H4 (cell line): ENCODE measurements around the gene ERP29. TPM values are rescaled to one million over a fixed set of nuclear protein-coding genes. Genes with fewer than 3 reads are reported as not detected.
"Not testable (repeated sequence)": the region's sequence is repeated elsewhere in the genome, so short reads cannot be mapped to it uniquely, and the experiment has no call there.

ENCODE experiments used
- DNase-seq: peaks from one replicate; pipeline ENCODE4 v3.0.0-alpha.2; 2015; ENCODE audit warnings: low spot score
- total RNA-seq: library from RNA; depleted of rRNA; stranded (reverse); fragments of >200 nt; shearing (Covaris generic); gene quantifications from 2 replicates; pipeline ENCODE4 v1.2.3, GENCODE V29; 2014

Gene ERP29
- total RNA-seq, 1 experiment from 2014 or later: 114 TPM

- DNase-seq: no peak
These were observed 11.7 kb upstream of the ERP29 start for GRCh38 chr12:112001576-112001975.

DNA sequence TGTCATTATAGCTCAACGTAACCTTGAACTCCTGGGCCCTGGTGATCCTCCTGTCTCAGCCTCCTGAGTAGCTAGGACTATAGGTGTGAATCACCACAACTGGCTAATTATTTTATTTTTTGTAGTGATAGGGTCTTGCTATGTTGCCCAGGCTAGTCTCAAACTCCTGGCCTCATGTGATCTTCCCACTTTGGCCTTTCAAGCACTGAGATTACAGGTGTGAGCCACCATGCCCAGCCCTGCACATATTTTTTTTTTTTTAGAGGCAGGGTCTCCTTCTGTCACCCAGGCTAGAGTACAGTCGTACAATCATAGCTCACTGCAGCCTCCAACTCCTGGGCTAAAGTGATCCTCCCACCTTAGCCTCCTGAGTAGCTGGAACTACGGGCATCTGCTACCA is 9.2 kb upstream of the ERP29 start:
- DNase-seq: no peak

DNA sequence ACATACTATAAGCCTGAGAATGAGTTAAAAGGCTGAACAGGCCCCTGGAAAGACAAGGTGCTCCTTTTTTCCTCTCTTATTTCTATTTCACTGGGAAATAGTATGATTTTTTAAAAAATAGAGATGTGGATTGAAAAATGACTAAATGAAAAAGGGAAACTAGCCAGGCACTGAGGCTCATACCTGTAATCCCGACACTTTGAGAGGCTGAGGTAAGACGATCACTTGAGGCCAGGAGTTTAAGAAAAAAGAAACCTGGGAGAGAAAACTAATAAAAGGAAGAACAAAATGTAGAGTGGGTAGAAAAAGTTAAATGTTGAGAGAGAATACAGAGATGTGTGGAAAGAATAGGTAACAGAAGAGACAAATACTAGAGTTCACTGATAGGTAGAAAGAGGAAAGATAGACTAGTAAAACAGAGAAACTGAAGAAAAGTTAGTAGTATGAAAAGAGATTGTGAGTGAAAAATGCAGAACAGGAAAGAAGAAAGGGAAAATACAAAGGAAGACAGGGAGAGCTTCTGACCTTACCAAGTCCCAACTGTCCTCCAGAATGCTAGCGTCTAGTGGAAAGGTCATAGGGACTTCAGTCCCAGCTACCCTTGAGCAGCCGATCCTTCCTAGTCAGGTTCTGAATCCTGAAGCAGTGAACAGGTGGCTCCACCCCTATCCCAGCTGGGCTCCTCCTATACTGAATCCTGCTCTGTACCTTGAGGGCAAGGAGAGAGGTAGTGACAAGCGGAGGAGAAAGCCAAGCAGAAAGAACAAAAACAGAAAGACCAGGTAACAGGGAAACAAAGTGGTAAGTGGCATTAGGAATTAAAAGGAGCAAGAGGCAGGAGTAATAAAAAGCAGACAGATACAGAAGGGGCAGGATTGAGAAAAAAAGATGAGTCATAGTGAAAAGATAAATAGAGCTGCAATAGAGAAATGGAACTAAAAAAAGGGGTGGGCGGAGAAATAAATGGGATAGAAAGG is 7.5 kb upstream of the ERP29 start:
- DNase-seq: no peak

GRCh38 chr12:112007945-112008344 is 5.3 kb upstream of the ERP29 start:
- no peak for DNase-seq

GRCh38 chr12:112008918-112009317 is 4.3 kb upstream of the ERP29 start:
- no peak for DNase-seq

DNA sequence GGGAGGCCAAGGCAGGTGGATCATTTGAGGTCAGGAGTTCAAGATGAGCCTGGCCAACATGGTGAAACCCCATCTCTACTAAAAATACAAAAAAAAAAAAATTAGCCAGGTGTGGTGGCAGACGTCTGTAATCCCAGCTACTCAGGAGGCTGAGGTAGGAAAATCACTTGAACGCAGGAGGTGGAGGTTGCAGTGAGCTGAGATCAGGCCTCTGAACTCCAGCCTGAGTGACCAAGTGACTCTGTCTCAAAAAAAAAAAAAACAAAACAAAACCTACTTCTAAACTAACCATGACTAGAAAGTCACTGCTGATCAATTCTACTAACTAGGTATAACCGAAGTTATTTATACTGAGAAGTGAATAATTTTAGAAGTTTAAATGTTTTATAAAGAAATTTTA is 3.6 kb upstream of the ERP29 start:
- not testable (repeated sequence) for DNase-seq

- no peak for DNase-seq
These were observed 2.5 kb upstream of the ERP29 start for GRCh38 chr12:112010415-112011344.

DNA sequence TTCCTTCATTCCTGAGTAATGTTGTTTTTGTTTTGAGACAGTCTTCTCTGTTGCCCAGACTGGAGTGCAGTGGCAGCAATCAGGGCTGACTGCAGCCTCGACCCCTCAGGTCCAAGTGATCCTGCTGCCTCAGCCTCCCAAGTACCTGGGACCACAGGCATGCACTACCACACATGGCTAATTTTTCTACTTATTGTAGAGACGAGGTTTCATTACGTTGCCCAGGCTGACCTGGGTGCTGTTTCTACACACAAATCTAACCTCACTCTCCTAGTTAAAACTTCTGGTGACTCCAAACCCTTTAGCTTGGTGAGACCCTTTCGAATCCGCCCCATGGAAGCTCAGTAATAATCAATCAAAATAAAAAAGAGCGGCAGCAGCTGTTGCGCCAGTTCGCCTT is 1.5 kb upstream of the ERP29 start:
- no peak for DNase-seq

- DNase-seq: peak; percentile 70
These were observed 576 bp downstream of the ERP29 start for GRCh38 chr12:112013601-112014402.

DNA sequence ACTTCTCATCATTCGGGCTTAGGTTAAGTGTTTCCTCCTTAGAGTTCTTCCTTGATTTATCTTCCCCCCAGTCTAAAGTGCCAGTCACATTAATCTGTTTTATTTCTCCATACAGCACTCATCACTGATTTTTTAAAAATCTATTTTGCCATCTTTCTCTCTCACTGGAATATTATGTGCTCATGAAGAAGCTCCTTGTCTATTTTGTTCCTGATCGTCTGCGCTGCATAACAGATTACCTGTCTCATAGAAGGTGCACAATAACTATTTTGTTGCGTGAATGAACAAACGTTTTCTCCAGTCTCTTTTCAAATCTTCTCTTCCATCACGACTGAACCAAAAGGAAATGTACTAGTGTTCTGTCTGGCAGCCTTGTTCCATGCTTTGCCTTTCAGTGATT is 2.7 kb downstream of the ERP29 start:
- DNase-seq: no peak

- no peak for DNase-seq
These were observed 3.8 kb downstream of the ERP29 start for GRCh38 chr12:112017041-112017440.

GRCh38 chr12:112018571-112019237 is 5.5 kb downstream of the ERP29 start:
- no peak for DNase-seq

GRCh38 chr12:112020947-112021457 is 7.8 kb downstream of the ERP29 start:
- DNase-seq: no peak

DNA sequence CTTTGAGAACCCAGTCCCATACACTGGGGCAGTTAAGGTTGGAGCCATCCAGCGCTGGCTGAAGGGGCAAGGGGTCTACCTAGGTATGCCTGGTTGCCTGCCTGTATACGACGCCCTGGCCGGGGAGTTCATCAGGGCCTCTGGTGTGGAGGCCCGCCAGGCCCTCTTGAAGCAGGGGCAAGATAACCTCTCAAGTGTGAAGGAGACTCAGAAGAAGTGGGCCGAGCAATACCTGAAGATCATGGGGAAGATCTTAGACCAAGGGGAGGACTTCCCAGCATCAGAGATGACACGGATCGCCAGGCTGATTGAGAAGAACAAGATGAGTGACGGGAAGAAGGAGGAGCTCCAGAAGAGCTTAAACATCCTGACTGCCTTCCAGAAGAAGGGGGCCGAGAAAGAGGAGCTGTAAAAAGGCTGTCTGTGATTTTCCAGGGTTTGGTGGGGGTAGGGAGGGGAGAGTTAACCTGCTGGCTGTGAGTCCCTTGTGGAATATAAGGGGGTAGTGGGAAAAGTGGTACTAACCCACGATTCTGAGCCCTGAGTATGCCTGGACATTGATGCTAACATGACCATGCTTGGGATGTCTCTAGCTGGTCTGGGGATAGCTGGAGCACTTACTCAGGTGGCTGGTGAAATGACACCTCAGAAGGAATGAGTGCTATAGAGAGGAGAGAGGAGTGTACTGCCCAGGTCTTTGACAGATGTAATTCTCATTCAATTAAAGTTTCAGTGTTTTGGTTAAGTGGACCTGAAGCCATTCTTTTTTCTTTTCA is 9.2 kb downstream of the ERP29 start:
- no peak for DNase-seq

DNA sequence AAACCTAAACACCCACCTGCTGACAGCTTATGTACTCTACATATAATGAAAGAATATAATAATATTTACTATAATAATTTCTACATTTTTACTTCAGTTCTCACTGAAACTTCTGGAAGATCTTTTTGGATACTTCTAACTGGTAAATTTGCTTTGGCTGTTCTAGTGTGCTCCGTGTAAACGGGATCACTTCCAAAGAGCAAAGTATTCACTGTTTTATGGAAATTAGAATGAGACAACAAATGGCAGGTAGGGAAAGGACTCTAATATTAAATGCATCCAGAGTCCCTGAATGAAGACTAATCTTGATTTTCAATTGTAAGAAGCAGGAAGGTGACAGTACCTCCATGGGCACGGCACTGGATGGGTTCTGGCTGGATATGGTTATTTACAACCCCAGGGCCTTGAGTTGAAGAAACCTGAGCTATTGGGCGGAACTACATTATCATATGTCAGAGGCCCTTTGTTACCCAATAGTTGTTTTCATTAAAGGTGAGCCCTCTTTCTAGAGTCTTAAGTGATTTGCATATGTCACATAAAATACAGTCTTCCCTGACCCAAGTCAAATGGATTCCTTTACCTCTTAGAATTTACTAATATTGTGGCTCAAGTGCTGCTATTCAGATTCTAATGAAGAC is 10.7 kb downstream of the ERP29 start:
- no peak for DNase-seq

- no peak for DNase-seq
These were observed 12.7 kb downstream of the ERP29 start for GRCh38 chr12:112025808-112026375.

DNA sequence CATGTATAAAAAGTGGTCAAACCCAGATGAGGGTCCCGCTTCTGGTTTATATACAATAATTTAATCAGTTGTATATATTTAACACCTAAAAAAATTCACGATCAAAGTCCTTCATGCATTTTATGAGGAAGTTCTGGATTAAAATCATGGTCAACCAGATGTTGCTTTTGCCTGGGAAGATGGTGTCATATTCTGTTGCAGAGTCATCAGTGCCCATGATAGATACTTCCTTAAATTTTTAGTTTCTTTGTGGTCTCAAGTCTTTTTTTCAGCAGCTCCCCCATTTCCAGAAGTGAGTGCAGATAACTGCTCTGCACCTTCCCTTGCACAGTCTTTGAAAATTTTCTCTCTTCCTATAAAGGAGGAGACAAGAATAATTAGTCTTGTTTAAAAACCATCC is 16.1 kb downstream of the ERP29 start:
- DNase-seq: no peak

DNA sequence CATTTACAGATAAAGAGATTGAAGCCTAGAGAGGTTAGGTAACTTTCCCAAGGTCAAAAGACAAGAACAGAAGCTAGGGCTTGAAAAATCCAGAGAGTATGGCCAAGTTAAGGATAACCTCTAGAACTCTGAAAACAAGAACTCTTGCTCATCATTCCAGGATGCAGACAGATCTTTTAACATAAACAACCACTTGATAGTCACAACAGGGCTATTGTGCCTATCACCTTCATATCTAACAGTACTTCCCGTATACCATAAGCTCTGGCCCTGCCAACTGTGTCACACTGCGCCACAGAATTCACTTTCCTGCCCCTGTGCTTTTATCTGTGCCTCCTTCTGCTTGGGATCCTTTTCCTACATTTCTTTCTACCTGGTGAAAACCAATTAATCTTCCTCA is 18.2 kb downstream of the ERP29 start:
- DNase-seq: no peak

GRCh38 chr12:112032292-112032691 is 19.1 kb downstream of the ERP29 start:
- no peak for DNase-seq
